Gastrocnemius medialis (tissue), 4 donors: ENCODE results near the gene MYO16. TPM values are rescaled to one million over a fixed set of nuclear protein-coding genes. Genes with fewer than 3 reads are reported as not detected.

Source experiments
- ATAC-seq, 2 donors: fragments of 150-250 bp; one replicate each; pipeline ENCODE4 v1.9.1; 2016
- DNase-seq, 2 donors: peaks; one replicate each; pipeline ENCODE4 v3.0.0-alpha.2; 2019
- H3K27ac ChIP-seq, 4 donors: fragments of 200-600 bp; sonication (generic); 1 replicate in 1 of 4; 2 replicates in 3 of 4; pipeline ENCODE4 v1.5.1; 2016 to 2018; ENCODE audit warnings: mild to moderate bottlenecking in 2 of 4, moderate library complexity in 1 of 4
- H3K27me3 ChIP-seq, 3 donors: fragments of 200-600 bp; sonication (generic) in 2 of 3; 1 replicate in 1 of 3; 2 replicates in 2 of 3; pipeline versions ENCODE4 v1.5.1 to v1.6.0; 2016 to 2019; ENCODE audit warnings: mild to moderate bottlenecking in 1 of 3, moderate library complexity in 1 of 3
- H3K36me3 ChIP-seq, 2 donors: fragments of 200-600 bp; sonication (generic) in 1 of 2; one replicate each; pipeline ENCODE4 v1.5.1; 2017 to 2018
- H3K4me1 ChIP-seq, 2 donors: fragments of 200-600 bp; sonication (generic) in 1 of 2; one replicate each; pipeline ENCODE4 v1.5.1; 2016 to 2017; ENCODE audit warnings: mild to moderate bottlenecking in 2 of 2
- H3K4me3 ChIP-seq, 4 donors: fragments of 200-600 bp; sonication (generic) in 3 of 4; 1 replicate in 1 of 4; 2 replicates in 3 of 4; pipeline ENCODE4 v1.5.1; 2016 to 2019; ENCODE audit warnings: mild to moderate bottlenecking in 2 of 4
- H3K9me3 ChIP-seq, 3 donors: fragments of 200-600 bp; sonication (generic) in 2 of 3; 1 replicate in 1 of 3; 2 replicates in 2 of 3; pipeline ENCODE4 v1.5.1; 2016 to 2019
- CTCF ChIP-seq, 5 experiments: fragments of 450-650 bp in 3 of 5; fragments of 200-600 bp in 2 of 5; sonication (generic) in 2 of 5; IDR thresholded peaks in 4 of 5; conservative IDR thresholded peaks in 1 of 5; 1 replicate in 4 of 5; 2 replicates in 1 of 5; pipeline ENCODE4 v1.5.1; 2016 to 2019; ENCODE audit warnings: antibody characterized with exemption in 5 of 5, mild to moderate bottlenecking in 3 of 5, moderate library complexity in 3 of 5
- POLR2A ChIP-seq, 2 donors: fragments of 450-650 bp; IDR thresholded peaks; one replicate each; pipeline ENCODE4 v1.6.1; 2017; ENCODE audit warnings: antibody characterized with exemption in 2 of 2, mild to moderate bottlenecking in 2 of 2, moderate library complexity in 2 of 2
- in situ Hi-C, 4 donors: fragments of 200-750 bp; cut with MboI; loops; one replicate each; pipeline versions ENCODE4 v1.15.0 to v1.8.0; 2017; ENCODE audit warnings: low sequenced_read_pairs in 4 of 4
- intact Hi-C: fragments of 100-400 bp; cut with DNase I; formaldehyde crosslinking; loops from one replicate; pipeline ENCODE4 v1.15.1; 2023; ENCODE audit warnings: low total_unique reads
- total RNA-seq, 4 donors: library from RNA; depleted of rRNA; stranded (reverse); fragments of >200 nt; gene quantifications; one replicate each; pipeline versions ENCODE4 v1.1.0 to v1.2.3, GENCODE V29; 2016

Gene MYO16
- total RNA-seq, 4 donors from 2014 or later = 0.02 TPM; not detected in 3

GRCh38 chr13:109148243-109148642 lies 518.8 kb downstream of the MYO16 start:
- DNase-seq = no peak
- in situ Hi-C loops (loop anchor here in 3 of 4 donors (10.0 to 25.0 kb wide), 2 partner anchors 964 to 967 kb away; no protein-coding TSS in a partner anchor), intact Hi-C loops (loop anchor here (5.0 kb wide), 2 partner anchors 94 to 139 kb away; no protein-coding TSS in a partner anchor)
- H3K27me3 ChIP-seq = peaks cover 0 to 2% (median 0%) of the 10 kb centered on the region in 3 donors
- H3K27ac ChIP-seq = no peak overlapping the region
- H3K4me3 ChIP-seq = no peak overlapping the region
- no peaks in the 10 kb centered on the region for H3K9me3 ChIP-seq
- H3K36me3 ChIP-seq = no peaks in the 10 kb centered on the region
- H3K4me1 ChIP-seq = no peaks in the 10 kb centered on the region
- no peak for TF ChIP-seq POLR2A (IDR thresholded peaks at IDR 0.05)
- TF ChIP-seq CTCF (IDR thresholded peaks at IDR 0.05 in 4 of 5, conservative IDR thresholded peaks at IDR 0.05 in 1 of 5) = no peak
- ATAC-seq = no peak

- Histone ChIP-seq H3K27ac (no peak overlapping the region), H3K27me3 (no peaks in the 10 kb centered on the region), H3K9me3 (no peaks in the 10 kb centered on the region), H3K36me3 (no peaks in the 10 kb centered on the region), H3K4me3 (no peak overlapping the region), H3K4me1 (peaks cover 6 to 13% of the 10 kb centered on the region in 2 donors)
- DNase-seq (no peak), ATAC-seq (no peak)
- intact Hi-C loops = loop anchor here (5.0 kb wide), 1 partner anchor 957 kb away; no protein-coding TSS in a partner anchor
- in situ Hi-C loops = loop anchor here in 1 of 4 donors (25.0 kb wide), 1 partner anchor 637 kb away; the partner anchor contains the start of gene IRS2
- no peak for TF ChIP-seq POLR2A (IDR thresholded peaks at IDR 0.05)
- TF ChIP-seq CTCF (IDR thresholded peaks at IDR 0.05 in 4 of 5, conservative IDR thresholded peaks at IDR 0.05 in 1 of 5) = no peak
Measured at GRCh38 chr13:109150696-109151095, 521.3 kb downstream of the MYO16 start.

- intact Hi-C loops (loop anchor here (5.0 kb wide), 1 partner anchor 956 kb away; no protein-coding TSS in a partner anchor), in situ Hi-C loops (loop anchor here in 1 of 4 donors (25.0 kb wide), 1 partner anchor 636 kb away; the partner anchor contains the start of gene IRS2)
- DNase-seq (no peak), ATAC-seq (no peak)
- no peaks in the 10 kb centered on the region for H3K9me3 ChIP-seq
- no peak overlapping the region for H3K27ac ChIP-seq
- no peak overlapping the region for H3K4me3 ChIP-seq
- TF ChIP-seq POLR2A (IDR thresholded peaks at IDR 0.05) (no peak), CTCF (IDR thresholded peaks at IDR 0.05 in 4 of 5, conservative IDR thresholded peaks at IDR 0.05 in 1 of 5) (no peak)
- peaks cover 12 to 19% of the 10 kb centered on the region in 2 donors for H3K4me1 ChIP-seq
- H3K36me3 ChIP-seq = no peaks in the 10 kb centered on the region
- no peaks in the 10 kb centered on the region for H3K27me3 ChIP-seq
Measured at GRCh38 chr13:109151255-109151654, 521.8 kb downstream of the MYO16 start.

- Histone ChIP-seq H3K4me1 (peaks cover 12 to 20% of the 10 kb centered on the region in 2 donors), H3K4me3 (no peak overlapping the region), H3K9me3 (no peaks in the 10 kb centered on the region), H3K36me3 (no peaks in the 10 kb centered on the region), H3K27ac (no peak overlapping the region), H3K27me3 (no peaks in the 10 kb centered on the region)
- no peak for ATAC-seq
- intact Hi-C loops = loop anchor here (5.0 kb wide), 1 partner anchor 956 kb away; no protein-coding TSS in a partner anchor
- TF ChIP-seq CTCF (IDR thresholded peaks at IDR 0.05 in 4 of 5, conservative IDR thresholded peaks at IDR 0.05 in 1 of 5) (no peak), POLR2A (IDR thresholded peaks at IDR 0.05) (no peak)
- DNase-seq = no peak
- in situ Hi-C loops = loop anchor here in 1 of 4 donors (25.0 kb wide), 1 partner anchor 636 kb away; the partner anchor contains the start of gene IRS2
Measured at GRCh38 chr13:109151696-109152095, 522.3 kb downstream of the MYO16 start.
